ENCODE data around the gene ATP10B.

Gene ATP10B

DNA sequence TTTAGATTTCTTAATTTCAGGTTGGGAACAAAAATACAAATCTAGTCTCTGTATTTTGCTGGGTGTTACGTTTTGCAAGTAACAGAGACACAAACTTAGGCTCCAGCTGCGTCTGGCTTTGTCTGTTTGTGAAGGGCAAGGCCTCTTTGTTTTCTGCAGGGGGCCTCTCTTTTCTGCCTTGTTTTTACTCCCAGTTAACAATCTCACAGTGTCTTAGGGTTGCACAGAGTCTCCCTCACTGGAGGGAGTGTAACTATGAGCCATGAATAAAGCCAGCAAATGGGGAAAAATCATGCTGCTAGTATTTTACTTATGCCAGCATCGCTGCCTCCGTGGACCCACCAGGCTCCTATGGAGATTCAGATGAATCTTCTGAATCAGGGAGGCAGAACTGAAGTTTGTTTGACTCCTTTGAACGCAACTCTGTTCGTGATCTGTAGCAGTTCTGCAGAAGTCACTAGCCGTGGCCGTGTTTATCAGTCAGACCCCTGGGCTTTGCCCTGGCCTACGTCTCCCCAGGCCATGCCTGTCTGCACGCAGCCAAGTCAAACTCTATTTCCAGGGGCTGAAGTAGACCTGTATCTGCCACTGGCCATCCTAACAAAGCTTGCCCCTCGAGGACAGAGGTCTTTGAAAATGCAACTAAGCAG lies 77.2 kb downstream of the ATP10B start:
- TF ChIP-seq, protein P1, sequence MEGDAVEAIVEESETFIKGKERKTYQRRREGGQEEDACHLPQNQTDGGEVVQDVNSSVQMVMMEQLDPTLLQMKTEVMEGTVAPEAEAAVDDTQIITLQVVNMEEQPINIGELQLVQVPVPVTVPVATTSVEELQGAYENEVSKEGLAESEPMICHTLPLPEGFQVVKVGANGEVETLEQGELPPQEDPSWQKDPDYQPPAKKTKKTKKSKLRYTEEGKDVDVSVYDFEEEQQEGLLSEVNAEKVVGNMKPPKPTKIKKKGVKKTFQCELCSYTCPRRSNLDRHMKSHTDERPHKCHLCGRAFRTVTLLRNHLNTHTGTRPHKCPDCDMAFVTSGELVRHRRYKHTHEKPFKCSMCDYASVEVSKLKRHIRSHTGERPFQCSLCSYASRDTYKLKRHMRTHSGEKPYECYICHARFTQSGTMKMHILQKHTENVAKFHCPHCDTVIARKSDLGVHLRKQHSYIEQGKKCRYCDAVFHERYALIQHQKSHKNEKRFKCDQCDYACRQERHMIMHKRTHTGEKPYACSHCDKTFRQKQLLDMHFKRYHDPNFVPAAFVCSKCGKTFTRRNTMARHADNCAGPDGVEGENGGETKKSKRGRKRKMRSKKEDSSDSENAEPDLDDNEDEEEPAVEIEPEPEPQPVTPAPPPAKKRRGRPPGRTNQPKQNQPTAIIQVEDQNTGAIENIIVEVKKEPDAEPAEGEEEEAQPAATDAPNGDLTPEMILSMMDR (IDR thresholded peaks at IDR 0.05): no peak
- H3K27ac ChIP-seq: no peak overlapping the region
- no peak for DNase-seq (ENCODE audit: low spot score)
- H3K4me3 ChIP-seq: no peak overlapping the region

DNA sequence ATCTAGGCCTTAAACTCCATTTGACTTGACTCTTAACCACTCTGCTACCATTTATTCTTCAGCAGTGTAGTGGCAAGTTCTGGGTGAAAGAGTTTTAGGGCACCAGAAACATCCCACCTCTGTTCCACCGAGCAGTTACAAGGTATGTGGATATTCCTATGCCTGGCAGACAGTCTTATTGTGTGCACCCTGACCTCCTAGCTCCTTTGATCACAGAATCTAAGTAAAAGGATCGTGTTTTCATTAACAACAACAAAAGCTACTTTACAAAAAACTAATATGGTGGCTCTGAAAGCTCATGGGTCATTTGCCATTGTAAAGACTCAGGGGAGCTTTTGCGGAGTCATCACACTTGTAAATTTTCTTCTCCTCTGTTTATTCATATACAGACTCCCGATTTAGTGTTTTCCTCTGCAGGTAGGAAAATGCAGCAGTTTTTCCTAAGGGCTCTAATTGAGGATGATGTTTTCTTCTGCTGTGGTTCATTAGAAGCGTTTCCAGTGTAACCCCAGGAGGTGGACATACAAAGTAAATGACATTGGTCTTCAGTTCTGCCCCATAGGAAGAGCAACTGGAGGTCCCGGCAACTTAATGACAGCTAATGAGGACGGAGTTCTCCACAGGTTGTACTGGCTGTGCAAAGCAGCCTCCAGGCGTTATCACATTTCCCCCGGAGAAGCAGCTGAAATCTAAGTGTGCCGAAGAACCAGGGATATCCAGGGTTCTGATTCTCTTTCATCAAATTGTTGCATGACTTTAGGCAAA lies 78.2 kb downstream of the ATP10B start:
- TF ChIP-seq, protein P1 (IDR thresholded peaks at IDR 0.05): no peak
- no peak overlapping the region for H3K27ac ChIP-seq

DNA sequence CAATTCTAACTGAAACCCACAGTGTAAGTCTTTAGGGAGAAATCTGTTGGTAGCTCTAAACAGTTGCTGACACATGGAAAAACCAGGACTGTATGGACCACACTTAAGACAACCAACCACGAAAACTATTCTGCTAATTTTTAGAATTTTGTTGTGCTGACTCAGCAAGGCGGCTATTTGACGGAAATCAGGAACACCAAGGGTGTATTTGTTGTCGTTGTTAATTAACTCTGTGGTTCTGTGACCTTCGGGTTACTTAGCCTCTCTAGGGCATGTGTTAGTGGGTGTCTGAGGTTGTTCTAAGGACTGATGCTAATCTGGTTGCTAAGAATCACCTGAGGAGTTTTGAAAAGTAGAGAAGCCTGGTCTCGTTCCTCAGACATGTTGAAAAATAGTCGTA lies 79.2 kb downstream of the ATP10B start:
- DNase-seq (ENCODE audit: low spot score): no peak
- Histone ChIP-seq H3K27ac (no peak overlapping the region), H3K4me3 (no peak overlapping the region)
- TF ChIP-seq, protein P1 (IDR thresholded peaks at IDR 0.05): no peak

More for the DNA sequence above, 78.2 kb downstream of the ATP10B start:
- no peak overlapping the region for H3K4me3 ChIP-seq
- no peak for DNase-seq (ENCODE audit: low spot score)

DNA sequence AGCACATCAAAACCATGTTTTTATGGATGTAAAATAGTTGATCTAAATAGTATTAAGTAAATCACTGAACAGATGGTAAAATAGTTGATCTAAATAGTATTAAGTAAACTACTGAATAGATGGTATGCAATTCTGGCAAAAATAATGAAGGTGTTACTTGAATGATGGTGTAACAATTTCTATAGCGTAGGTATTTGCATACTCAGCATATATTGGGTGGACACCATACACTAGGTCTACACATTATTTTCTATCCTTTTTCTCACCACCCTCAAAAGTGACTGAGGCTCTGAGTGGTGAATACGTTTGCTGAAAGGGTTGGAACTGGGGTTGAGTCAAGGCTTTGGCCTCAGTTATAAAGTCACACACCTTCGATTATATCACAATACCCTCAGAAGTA lies 81.3 kb downstream of the ATP10B start:
- Histone ChIP-seq H3K4me3 (no peak overlapping the region), H3K27ac (no peak overlapping the region)
- TF ChIP-seq, protein P1 (IDR thresholded peaks at IDR 0.05): no peak
- no peak for DNase-seq (ENCODE audit: low spot score)

DNA sequence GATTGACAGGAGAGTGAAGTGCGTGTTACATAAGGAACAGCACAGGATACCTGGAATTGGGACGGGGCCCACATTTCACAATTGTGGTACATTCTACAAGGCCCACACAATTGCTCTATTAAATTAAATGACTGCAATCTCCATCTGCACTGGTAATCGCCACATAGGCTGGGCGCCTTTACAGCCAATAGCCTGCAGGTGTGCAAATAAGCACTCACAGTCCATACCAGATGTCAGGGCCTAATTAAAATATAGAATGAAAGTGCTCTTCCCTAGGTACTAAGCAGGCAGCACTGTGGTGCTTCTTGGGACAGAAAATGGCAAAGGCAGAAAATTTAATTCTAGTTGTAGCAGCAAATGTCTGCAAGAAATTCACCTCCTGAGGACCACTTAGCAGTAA lies 82.7 kb downstream of the ATP10B start:
- no peak for DNase-seq (ENCODE audit: low spot score)
- H3K27ac ChIP-seq: no peak overlapping the region
- TF ChIP-seq, protein P1 (IDR thresholded peaks at IDR 0.05): no peak
- no peak overlapping the region for H3K4me3 ChIP-seq

DNA sequence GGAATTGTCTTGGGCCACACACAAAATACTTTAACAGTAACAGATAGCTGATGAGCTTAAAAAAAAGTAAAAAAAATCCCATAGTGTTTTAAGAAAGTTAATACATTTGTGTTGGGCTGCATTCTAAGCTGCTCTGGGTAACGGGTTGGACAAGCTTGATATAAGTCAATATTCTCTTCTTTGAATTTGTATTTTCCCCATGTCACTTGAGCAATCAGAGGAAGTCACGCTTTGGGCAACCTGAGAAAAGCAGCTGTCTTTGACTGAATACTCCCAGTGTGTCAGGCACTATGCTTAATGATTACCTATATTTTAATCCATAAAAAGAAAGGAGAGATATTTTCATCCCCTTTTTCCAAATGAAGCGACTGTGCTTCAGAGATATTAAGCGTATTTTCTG lies 84.9 kb downstream of the ATP10B start:
- no peak overlapping the region for H3K27ac ChIP-seq
- TF ChIP-seq, protein P1 (IDR thresholded peaks at IDR 0.05): no peak
- no peak overlapping the region for H3K4me3 ChIP-seq
- no peak for DNase-seq (ENCODE audit: low spot score)

DNA sequence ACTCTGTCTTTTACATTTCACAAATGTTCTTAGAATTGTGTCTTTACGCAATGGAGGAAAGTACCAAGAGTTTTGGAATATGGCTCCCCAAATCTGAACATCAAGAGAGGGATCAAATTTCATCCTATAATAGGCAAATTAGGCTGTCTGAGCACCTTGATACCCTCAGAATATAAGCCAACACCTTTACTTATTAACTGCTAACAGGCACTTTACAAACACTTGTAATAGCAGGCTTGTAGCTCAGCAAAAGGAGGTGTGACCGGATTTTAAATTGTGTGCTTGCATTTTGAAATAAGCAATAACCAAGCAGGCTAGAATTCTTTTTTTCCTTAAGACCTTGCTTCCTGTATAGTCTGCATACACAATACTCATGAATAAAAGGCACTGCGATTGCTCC lies 92.0 kb downstream of the ATP10B start:
- Histone ChIP-seq H3K4me3 (no peak overlapping the region), H3K27ac (no peak overlapping the region)
- no peak for DNase-seq (ENCODE audit: low spot score)
- TF ChIP-seq, protein P1 (IDR thresholded peaks at IDR 0.05): no peak

All from coronary artery (tissue), 2 donors.